AG10803 (cell line): ENCODE measurements around the gene SLC8A1.
A peak's percentile ranks its signal among the peaks of the same experiment; 100 is the strongest.

Source experiments
- DNase-seq: peaks from one replicate; pipeline ENCODE4 v3.0.0; 2010; ENCODE audit warnings: low read depth
- H3K4me3 ChIP-seq: 2 replicates; pipeline ENCODE4 v1.5.1; 2011; ENCODE audit warnings: mild to moderate bottlenecking, low read length, control low read depth
- TF ChIP-seq, protein P1 (sequence below): conservative IDR thresholded peaks from 2 replicates; pipeline ENCODE4 v1.5.1; 2011; ENCODE audit warnings: mild to moderate bottlenecking, low read length, control low read depth, inconsistent platforms

The SLC8A1 gene

DNA sequence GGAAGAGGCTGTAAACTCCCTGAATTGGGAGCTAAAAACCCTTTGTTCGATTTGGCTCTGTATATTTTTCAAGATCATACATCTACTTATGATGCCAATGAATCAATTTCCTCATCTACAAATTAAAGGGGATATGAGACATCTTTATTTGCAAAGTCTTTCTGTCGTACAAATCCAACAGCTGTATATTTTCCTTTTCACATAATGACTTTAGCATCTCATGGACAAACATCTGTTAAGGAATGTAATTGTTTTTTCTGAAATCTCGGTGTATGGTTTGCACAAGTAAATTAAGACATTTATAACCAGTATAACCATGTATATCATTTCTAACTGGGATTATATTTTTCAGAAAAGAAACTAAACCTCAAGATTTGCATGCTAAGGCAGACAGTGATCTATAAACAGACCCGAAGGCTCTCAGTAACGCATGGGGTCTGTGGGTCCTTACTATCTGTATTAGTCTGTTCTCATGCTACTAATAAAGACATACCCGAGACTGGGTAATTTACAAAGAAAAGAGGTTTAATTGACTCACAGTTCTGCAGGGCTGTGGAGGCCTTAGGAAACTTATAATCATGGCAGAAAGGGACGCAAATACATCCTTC, 130.8 kb downstream of the SLC8A1 start:
- no peak overlapping the region for H3K4me3 ChIP-seq
- DNase-seq, result no peak
- TF ChIP-seq, protein P1, sequence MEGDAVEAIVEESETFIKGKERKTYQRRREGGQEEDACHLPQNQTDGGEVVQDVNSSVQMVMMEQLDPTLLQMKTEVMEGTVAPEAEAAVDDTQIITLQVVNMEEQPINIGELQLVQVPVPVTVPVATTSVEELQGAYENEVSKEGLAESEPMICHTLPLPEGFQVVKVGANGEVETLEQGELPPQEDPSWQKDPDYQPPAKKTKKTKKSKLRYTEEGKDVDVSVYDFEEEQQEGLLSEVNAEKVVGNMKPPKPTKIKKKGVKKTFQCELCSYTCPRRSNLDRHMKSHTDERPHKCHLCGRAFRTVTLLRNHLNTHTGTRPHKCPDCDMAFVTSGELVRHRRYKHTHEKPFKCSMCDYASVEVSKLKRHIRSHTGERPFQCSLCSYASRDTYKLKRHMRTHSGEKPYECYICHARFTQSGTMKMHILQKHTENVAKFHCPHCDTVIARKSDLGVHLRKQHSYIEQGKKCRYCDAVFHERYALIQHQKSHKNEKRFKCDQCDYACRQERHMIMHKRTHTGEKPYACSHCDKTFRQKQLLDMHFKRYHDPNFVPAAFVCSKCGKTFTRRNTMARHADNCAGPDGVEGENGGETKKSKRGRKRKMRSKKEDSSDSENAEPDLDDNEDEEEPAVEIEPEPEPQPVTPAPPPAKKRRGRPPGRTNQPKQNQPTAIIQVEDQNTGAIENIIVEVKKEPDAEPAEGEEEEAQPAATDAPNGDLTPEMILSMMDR, result no peak

DNA sequence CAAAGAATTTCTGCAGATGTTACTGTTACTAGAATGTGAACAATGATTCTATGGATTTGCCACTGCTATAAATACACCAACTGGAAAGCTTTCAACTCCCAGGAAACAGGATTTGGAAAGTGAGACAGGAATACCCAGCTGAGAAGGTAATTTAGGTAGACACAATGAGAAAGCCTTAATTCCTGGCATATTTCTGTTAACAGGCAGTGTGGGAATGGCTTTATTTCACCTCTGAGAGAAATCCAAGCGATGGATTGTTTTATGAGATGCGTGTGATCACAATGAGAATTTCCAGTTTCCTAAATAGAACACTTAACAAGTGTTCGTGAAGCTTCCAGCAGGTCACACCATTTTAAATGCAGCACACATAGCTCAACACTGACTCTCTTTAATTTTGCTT, 133.0 kb downstream of the SLC8A1 start:
- no peak overlapping the region for H3K4me3 ChIP-seq
- TF ChIP-seq, protein P1, result no peak
- no peak for DNase-seq

DNA sequence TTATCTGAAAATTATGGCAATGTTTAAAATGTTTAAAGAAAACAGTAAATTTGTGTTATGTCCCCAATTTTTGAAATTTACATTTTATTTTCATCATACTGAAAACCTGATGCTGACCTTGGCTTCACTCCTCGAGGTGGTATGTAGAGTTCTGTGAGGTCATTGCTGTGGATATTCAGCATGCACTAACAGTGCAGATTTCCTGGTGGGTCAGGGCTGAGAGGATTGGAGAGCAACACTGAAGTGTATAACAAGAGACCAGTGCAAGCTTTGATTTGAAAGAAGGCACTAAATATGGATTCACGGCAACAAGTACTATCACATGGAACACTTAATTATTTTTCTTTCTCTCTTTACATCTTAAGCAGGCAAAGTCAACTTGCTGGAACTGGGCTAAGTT, 134.1 kb downstream of the SLC8A1 start:
- no peak overlapping the region for H3K4me3 ChIP-seq
- no peak for DNase-seq
- TF ChIP-seq, protein P1, result no peak

DNA sequence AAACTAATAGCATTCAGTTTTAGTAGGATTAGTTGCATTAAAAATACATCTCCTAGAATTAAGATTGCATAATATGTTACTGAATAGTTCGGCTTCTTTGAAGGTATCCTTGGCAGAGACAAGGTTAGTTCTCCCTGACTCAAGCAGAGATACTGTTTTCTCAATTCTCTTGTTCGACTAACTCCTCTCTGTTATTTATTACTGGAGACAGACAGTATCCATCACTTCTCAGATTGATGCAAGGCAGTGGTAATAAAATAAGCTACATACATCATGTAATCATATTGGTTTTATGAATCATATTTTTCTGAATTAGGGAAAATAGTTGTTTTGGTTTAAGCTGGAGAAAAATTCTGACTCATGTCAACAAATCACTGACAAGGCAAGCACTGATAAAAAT, 134.8 kb downstream of the SLC8A1 start:
- TF ChIP-seq, protein P1, result no peak
- DNase-seq, result peak; percentile 17
- no peak overlapping the region for H3K4me3 ChIP-seq

DNA sequence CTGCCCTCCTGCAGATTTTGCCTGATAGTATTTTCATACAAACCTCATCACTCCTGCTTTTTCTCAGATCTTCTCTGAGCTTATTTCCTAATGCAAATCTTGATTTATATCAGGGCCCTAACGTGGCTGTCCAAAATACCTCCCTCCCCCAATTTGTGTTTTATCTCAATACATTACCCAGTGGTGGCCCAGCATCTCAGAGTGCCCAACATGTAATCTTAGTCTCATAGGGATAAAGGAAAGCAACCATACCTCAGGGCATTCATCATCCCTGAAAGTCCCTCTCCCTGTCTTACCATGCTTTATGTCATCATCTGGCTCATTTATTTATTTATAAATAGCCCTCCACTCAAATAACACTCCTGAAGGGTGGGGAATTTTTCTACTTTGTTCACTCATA, 135.3 kb downstream of the SLC8A1 start:
- TF ChIP-seq, protein P1, result no peak
- no peak for DNase-seq
- H3K4me3 ChIP-seq, result no peak overlapping the region

DNA sequence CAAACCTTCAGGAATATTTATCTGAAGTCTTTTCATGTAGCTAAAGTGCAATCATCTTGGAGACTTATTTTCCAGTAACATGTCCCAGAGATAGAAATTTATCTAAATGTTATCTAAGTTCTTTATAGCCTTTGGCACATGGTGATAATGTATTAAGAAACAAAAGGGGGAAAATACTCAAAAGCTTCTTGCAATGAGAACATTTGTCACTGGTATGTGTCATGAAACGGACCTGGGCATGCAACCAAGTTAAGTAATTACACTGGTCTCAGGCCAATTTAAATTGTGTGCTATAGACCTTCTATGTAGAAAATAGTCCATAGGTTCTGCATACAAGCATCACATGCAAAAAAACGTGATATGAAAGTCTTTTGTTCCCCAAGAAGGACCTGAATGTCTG, 136.2 kb downstream of the SLC8A1 start:
- peak; percentile 72 for DNase-seq
- TF ChIP-seq, protein P1, result no peak
- H3K4me3 ChIP-seq, result no peak overlapping the region

DNA sequence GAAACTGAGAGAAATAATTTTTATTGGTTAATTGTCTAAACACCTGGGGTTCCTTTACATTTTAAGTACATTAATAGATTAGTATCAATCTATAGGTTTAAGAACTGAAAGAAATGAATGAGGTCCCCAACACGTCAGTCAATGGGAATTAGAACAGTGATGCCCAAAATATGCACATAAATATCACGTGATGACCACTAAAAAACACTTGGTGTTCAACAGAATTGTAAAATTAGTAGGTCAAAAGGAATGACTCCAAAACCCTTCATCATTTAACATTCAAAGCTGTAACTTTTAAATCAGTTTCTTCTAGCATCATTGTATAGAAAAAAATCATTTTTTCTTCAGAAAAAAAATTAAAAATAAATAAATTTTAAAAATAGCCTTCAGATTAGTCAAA, 140.9 kb downstream of the SLC8A1 start:
- DNase-seq, result no peak
- TF ChIP-seq, protein P1, result no peak

More for the DNA sequence above, 140.9 kb downstream of the SLC8A1 start:
- no peak overlapping the region for H3K4me3 ChIP-seq
